Endodermal cell (in vitro differentiated cells): ENCODE data around the gene CPOX. TPM values are rescaled to one million over a fixed set of nuclear protein-coding genes. Genes with fewer than 3 reads are reported as not detected.

Experiments used
- DNase-seq: peaks from one replicate; pipeline ENCODE4 v3.0.0-alpha.2; 2017
- H3K27ac ChIP-seq: 2 replicates; pipeline ENCODE4 v1.5.1; 2013; ENCODE audit warnings: mild to moderate bottlenecking, low read depth, low read length, moderate library complexity
- H3K27me3 ChIP-seq: 2 replicates; pipeline ENCODE4 v1.6.1; 2013; ENCODE audit warnings: mild to moderate bottlenecking, low read length, moderate library complexity; ENCODE audit not compliant: insufficient read depth, control insufficient read depth, poor library complexity, severe bottlenecking
- H3K36me3 ChIP-seq: 2 replicates; pipeline ENCODE4 v1.7.0; 2013; ENCODE audit warnings: mild to moderate bottlenecking, low read length, moderate library complexity; ENCODE audit not compliant: control insufficient read depth, insufficient read depth
- H3K4me1 ChIP-seq: one replicate; pipeline ENCODE4 v1.7.0; 2013; ENCODE audit warnings: low read length; ENCODE audit not compliant: control insufficient read depth, insufficient read depth
- H3K4me3 ChIP-seq: 2 replicates; pipeline ENCODE4 v1.5.1; 2013; ENCODE audit warnings: mild to moderate bottlenecking, low read length, moderate library complexity
- H3K9ac ChIP-seq: 2 replicates; pipeline ENCODE4 v1.6.1; 2013; ENCODE audit warnings: mild to moderate bottlenecking, low read length, moderate library complexity; ENCODE audit not compliant: poor library complexity, severe bottlenecking; ENCODE audit errors: extremely low read depth
- H3K9me3 ChIP-seq: 2 replicates; pipeline ENCODE4 v1.6.1; 2013; ENCODE audit warnings: mild to moderate bottlenecking, low read length, moderate library complexity; ENCODE audit not compliant: control insufficient read depth
- H3K27ac Mint-ChIP-seq: 2 replicates; pipeline ENCODE4 v1.8.0; 2020; ENCODE audit warnings: mixed read lengths
- H3K27me3 Mint-ChIP-seq: 2 replicates; pipeline ENCODE4 v1.8.0; 2021; ENCODE audit warnings: mild to moderate bottlenecking, mixed read lengths; ENCODE audit not compliant: insufficient read depth
- H3K36me3 Mint-ChIP-seq: 2 replicates; pipeline ENCODE4 v1.8.0; 2020; ENCODE audit warnings: low read depth, mixed read lengths
- H3K4me1 Mint-ChIP-seq: 2 replicates; pipeline ENCODE4 v1.8.0; 2020; ENCODE audit warnings: mixed read lengths
- H3K4me3 Mint-ChIP-seq: 2 replicates; pipeline ENCODE4 v1.8.0; 2020; ENCODE audit warnings: mild to moderate bottlenecking, moderate library complexity, mixed read lengths
- H3K9me3 Mint-ChIP-seq: 2 replicates; pipeline ENCODE4 v1.8.0; 2020; ENCODE audit warnings: mild to moderate bottlenecking, mixed read lengths
- WGBS, 2 experiments: methylation state at CpG; one replicate each; pipeline versions ENCODE4 v1.1.5 to v1.1.7; 2013; ENCODE audit warnings: missing lambda C conversion rate in 2 of 2, mixed read lengths in 1 of 2; ENCODE audit not compliant: insufficient coverage in 1 of 2, insufficient read length in 1 of 2; 5-methylcytosine and 5-hydroxymethylcytosine counted together
- total RNA-seq, 2 donors: library from RNA; stranded (reverse); fragmentation: NEBNext Ultra II Directional in 1 of 2; extraction: Animal tissue kit (Norgen Biotek cat#: 25700) in 1 of 2; gene quantifications; 2 replicates in 1 of 2; 3 replicates in 1 of 2; pipeline ENCODE4 v1.2.1, GENCODE V29; 2021
- TF ChIP-seq, protein P1 (sequence below): fragments of 200-600 bp; sonication (generic); conservative IDR thresholded peaks from 2 replicates; pipeline ENCODE4 v1.5.0; 2021; ENCODE audit warnings: antibody characterized with exemption, mild to moderate bottlenecking

CPOX gene
- total RNA-seq, 2 donors from 2014 or later = 18.0 to 20.3 TPM

DNA sequence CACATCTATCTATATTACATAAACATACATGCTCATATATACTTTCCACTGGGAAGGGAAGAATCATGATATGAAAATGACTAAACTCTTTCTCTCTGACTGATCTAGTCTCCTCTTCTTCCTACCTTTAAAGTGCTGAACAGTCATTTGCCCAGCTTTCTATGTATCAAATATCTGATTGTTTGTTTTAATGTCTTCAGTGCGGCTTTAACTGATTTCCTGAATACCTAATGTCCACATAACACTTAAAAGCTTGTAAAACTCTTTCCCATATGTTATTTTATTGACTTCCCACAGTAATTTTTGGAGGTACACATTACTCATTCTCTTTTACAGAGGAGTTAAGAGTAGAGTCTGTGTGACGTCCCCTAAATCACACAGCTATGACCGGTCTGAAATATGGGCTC, 28.2 kb downstream of the CPOX start:
- Histone ChIP-seq H3K9me3 (no peaks in the 10 kb centered on the region), H3K4me3 (no peak overlapping the region), H3K4me1 (no peaks in the 10 kb centered on the region), H3K27me3 (no peaks in the 10 kb centered on the region), H3K9ac (no peak overlapping the region), H3K36me3 (no peaks in the 10 kb centered on the region), H3K27ac (no peak overlapping the region)
- Mint-ChIP-seq H3K4me3 (no peak overlapping the region), H3K27ac (no peak overlapping the region), H3K27me3 (no peaks in the 10 kb centered on the region), H3K36me3 (no peaks in the 10 kb centered on the region), H3K4me1 (peaks cover 11% of the 10 kb centered on the region), H3K9me3 (no peaks in the 10 kb centered on the region)
- TF ChIP-seq, protein P1, sequence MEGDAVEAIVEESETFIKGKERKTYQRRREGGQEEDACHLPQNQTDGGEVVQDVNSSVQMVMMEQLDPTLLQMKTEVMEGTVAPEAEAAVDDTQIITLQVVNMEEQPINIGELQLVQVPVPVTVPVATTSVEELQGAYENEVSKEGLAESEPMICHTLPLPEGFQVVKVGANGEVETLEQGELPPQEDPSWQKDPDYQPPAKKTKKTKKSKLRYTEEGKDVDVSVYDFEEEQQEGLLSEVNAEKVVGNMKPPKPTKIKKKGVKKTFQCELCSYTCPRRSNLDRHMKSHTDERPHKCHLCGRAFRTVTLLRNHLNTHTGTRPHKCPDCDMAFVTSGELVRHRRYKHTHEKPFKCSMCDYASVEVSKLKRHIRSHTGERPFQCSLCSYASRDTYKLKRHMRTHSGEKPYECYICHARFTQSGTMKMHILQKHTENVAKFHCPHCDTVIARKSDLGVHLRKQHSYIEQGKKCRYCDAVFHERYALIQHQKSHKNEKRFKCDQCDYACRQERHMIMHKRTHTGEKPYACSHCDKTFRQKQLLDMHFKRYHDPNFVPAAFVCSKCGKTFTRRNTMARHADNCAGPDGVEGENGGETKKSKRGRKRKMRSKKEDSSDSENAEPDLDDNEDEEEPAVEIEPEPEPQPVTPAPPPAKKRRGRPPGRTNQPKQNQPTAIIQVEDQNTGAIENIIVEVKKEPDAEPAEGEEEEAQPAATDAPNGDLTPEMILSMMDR = no peak
- WGBS, 2 experiments = 64% methylated on average over 3 of the region's 3 CpGs; no CpG with 5 or more reads in 1 of the 2 experiments
- DNase-seq = no peak

DNA sequence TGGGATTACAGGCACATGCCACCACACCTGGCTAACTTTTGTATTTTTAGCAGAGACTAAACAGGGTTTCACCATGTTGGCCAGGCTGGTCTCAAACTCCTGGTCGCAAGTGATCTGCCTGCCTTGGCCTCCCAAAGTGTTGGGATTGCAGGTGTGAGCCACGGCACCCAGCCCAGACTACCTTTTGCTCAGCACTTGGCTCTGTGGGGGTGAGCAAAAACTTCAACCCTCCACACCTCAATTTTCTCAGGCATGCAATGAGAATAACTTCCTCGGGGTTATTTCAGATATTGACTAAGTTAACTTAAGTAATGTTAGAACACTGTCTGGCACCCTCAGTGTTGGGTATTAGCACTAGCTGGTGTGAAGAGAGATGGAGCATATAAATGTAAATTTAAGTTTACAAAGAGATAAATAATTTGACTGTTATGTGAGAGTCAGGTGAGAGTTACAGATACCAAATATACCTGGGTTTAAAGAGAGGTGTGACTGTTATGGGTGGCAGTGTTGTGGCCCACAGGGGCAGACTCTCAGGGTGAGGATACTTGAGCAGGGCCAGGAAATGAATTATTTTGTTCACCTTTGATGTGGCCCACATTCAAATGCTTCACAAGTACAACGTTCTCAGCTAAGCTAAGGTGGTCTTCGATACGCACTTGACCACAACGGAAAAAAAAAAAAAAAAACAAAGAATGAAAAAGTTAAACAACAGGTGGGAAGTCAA, 29.0 kb downstream of the CPOX start:
- no peaks in the 10 kb centered on the region for H3K27me3 Mint-ChIP-seq
- Histone ChIP-seq H3K4me1 (no peaks in the 10 kb centered on the region), H3K9me3 (no peaks in the 10 kb centered on the region), H3K27me3 (no peaks in the 10 kb centered on the region), H3K9ac (no peak overlapping the region), H3K36me3 (no peaks in the 10 kb centered on the region), H3K27ac (no peak overlapping the region), H3K4me3 (no peak overlapping the region)
- no peak overlapping the region for H3K4me3 Mint-ChIP-seq
- H3K36me3 Mint-ChIP-seq = no peaks in the 10 kb centered on the region
- no peak for DNase-seq
- no peaks in the 10 kb centered on the region for H3K9me3 Mint-ChIP-seq
- TF ChIP-seq, protein P1 = no peak
- no peak overlapping the region for H3K27ac Mint-ChIP-seq
- 85 to 90% methylated on average over 6 to 7 of the region's 7 CpGs for WGBS, 2 experiments
- H3K4me1 Mint-ChIP-seq = peaks cover 11% of the 10 kb centered on the region

DNA sequence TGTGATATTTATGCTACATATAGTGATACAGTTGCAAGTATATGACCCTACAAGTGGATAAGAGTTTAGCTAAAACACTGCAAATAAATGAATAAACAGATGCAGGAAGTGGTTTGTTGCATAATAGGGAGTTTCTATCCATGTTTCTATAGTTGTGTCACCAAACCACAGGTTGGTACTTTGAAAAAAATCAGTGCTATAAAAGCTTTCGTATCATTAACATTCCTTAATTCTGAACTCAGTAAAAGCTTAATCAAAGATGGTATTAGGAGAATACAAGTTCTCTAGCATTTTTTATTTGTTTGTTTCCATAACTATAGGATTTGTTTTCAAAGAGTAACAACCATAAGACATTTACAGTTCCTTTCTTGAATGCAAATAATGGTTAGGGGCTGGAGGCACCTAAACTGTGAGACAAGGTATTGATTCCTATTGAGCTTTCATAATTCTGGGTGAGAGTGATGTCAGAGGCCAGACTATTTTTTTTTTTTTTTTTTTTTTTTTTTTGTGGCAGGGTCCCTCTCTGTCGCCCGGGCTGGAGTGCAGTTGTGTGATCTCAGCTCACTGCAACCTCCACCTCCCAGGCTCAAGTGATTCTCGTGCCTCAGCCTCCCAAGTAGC, 29.6 kb downstream of the CPOX start:
- Mint-ChIP-seq H3K4me3 (no peak overlapping the region), H3K27me3 (no peaks in the 10 kb centered on the region), H3K9me3 (no peaks in the 10 kb centered on the region), H3K27ac (no peak overlapping the region), H3K4me1 (peaks cover 11% of the 10 kb centered on the region), H3K36me3 (no peaks in the 10 kb centered on the region)
- TF ChIP-seq, protein P1 = no peak
- Histone ChIP-seq H3K9me3 (no peaks in the 10 kb centered on the region), H3K27ac (no peak overlapping the region), H3K36me3 (no peaks in the 10 kb centered on the region), H3K4me1 (no peaks in the 10 kb centered on the region), H3K27me3 (no peaks in the 10 kb centered on the region), H3K4me3 (no peak overlapping the region), H3K9ac (no peak overlapping the region)
- no peak for DNase-seq
- 94% methylated on average over 3 to 4 of the region's 4 CpGs for WGBS, 2 experiments
